Measurements from ENCODE around the gene AARS2.

AARS2 gene

DNA sequence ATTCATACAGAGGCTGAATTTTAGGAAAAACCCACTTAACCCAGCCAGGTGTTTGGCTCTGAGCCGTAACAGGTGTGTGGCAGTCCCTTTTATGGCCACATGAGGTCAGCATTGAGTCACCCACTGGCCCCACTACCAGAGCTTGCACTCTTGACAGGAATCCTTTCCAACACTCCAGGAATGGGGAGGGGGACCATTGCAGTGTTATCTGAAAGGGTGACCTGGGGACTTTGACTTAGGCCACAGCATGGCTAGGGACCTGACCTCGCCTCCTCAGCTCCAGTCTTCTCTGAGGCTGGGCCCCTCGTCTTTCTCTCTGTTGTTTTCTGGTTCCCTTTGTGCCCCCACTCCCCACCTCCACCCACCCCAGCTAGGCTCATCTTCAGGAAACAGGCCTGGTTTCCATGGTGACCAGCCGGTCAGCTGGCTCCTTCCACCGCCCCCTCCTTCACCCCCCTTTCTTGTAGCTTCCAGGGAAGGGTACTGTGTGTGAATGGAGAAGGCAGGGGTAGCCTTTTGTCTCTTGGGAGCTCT, 45.0 kb downstream of the AARS2 start:
- peak; percentile 78 for DNase-seq
- in situ Hi-C loops (cut with MboI; ENCODE audit: low pct_unique_long_range_greater_than_20kb, low sequenced_read_pairs) = no loop called here

DNA sequence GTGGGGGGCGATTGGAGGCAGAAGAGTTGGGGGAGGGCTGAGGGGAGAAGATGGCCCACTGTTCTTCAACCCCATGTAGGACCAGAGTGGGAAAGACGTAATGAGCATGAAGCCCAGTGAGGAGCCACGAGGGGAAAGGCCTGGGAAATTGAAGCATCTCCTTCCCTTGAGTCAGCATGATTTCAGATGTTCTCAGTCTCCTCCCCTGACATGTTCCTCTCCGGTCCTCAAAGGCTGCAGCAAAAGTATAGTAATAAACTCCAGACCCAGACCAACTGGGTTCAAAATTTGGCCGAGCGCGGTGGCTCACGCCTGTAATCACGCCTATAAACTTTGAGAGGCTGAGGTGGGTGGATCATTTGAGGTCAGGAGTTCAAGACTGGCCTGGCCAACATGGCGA, 45.9 kb downstream of the AARS2 start:
- in situ Hi-C loops (cut with MboI; ENCODE audit: low pct_unique_long_range_greater_than_20kb, low sequenced_read_pairs) = no loop called here
- DNase-seq = no peak

DNA sequence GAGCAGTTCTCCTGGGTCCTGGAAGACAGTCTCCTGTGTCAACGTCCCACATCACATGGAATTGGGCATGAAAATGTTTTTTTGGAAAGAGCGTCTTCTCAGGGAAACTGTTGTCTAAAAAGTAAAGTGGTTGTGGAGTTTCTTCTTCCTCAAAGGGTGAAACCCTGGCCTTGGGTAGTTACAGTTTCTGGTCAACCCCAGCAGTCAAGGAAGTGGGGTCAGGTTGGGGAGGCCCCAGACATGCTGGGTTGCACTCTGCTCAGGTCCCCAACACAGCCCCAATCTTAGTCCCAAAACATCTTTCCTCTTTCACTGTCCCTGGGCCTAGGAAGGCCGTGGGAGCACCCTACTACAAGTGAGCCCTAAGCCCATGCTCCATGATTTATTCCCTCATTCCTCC, 46.8 kb downstream of the AARS2 start:
- in situ Hi-C loops (cut with MboI; ENCODE audit: low pct_unique_long_range_greater_than_20kb, low sequenced_read_pairs) = no loop called here
- no peak for DNase-seq

DNA sequence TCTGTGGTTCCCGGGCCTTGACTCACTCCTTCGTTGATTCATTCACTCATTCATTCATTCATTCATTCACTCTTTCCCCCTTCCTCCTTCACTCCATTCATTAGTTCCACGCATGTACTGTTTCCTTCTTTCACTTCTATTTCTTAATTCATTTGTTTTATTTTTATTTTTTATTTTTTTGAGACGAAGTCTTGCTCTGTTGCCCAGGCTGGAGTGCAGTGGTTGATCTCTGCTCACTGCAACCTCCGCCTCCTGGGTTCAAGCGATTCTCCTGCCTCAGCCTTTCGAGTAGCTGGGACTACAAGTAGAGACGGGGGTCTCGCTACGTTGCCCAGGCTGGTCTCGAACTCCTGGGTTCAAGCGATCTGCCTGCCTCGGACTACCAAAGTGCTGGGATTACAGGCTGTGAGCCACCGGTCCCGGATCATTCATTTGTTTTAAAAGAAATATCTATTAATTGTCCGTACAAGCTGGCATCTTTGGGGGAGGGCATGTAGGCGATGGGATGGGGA, 47.4 kb downstream of the AARS2 start:
- in situ Hi-C loops (cut with MboI; ENCODE audit: low pct_unique_long_range_greater_than_20kb, low sequenced_read_pairs) = no loop called here
- DNase-seq = no peak

DNA sequence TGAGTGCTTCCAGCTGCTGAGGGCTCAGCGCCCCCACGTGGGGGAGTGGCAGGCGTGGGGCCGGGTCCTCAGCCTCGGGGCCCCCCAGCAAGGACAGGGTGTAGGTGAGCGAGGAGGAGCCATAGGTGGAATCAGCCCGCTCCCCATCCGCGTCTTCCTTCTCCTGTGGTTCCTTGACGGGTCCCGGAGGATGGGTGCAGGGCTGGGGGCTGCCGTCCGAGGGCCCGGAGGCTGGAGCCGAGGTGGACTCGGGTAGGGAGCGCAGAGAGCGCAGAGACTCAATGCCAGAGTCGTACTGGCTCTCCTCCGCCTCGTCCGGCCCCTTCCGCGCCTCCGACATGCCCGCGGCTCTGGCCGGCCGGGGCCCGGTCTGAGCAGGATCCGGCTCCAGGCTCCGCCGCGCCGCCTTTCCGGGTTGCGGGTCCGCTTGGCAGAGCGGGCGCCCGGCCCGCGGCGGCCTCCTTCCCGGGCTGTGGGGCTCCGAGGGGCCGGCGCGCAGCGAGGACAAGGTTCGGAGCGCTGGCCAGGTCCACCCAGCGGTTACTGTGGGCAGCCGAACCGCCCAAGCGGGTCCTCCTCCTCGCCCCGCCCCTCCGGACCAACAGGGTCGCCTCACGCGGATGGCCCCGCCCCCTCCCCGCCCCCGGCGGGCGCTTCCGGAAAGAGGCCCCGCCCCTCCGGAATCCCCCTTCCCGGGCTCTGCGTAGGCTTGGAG, 48.0 kb downstream of the AARS2 start, which contains the start of gene NFKBIE:
TSS of gene NFKBIE (minus strand) at position 545 of the 715 bp plus-strand sequence. CDS start at position 340, 205 bp downstream.
- in situ Hi-C loops (cut with MboI; ENCODE audit: low pct_unique_long_range_greater_than_20kb, low sequenced_read_pairs) = no loop called here
- DNase-seq = peak; percentile 65

DNA sequence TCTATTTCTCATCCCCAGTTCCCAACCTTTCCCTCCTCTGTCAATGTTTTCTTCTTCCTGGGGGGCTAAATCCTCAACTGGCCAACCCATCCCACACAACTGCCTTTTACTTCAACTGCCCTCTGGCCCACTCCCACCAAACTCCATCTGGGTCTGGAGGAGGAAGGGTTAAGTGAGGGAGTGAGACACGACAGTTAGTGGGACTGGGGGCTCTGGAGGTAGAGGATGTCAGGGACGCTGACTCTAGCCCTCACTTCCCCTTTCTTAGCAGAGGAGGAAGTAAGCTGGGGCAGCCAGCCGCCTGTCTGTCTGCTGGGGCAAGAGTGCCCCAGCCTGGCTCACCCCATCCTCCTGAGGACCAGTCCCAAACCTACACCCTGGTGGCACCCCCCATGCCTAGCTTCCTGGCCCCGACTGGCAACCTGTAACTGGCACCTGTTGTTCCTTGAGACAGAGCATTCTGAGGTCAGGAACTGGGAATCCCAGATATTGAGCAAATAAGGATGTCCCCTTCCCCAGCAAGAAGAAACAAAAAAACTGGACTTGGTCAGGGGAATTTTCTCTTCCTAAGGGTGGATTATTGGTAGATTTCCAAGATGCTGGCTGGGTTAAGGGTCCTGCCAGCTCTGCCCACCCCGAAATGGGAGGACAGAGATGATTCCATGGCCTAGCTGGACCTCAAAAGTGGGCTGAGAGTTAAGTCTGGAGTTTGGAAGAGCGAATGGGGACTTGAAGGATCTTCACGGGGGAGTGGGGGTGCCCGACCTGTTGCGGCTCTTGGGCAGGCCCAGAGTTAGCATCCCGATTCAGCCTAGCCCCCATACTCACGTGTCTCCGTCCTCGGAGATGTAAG, 48.8 kb downstream of the AARS2 start:
- peak; percentile 92 for DNase-seq
- in situ Hi-C loops (cut with MboI; ENCODE audit: low pct_unique_long_range_greater_than_20kb, low sequenced_read_pairs) = no loop called here

DNA sequence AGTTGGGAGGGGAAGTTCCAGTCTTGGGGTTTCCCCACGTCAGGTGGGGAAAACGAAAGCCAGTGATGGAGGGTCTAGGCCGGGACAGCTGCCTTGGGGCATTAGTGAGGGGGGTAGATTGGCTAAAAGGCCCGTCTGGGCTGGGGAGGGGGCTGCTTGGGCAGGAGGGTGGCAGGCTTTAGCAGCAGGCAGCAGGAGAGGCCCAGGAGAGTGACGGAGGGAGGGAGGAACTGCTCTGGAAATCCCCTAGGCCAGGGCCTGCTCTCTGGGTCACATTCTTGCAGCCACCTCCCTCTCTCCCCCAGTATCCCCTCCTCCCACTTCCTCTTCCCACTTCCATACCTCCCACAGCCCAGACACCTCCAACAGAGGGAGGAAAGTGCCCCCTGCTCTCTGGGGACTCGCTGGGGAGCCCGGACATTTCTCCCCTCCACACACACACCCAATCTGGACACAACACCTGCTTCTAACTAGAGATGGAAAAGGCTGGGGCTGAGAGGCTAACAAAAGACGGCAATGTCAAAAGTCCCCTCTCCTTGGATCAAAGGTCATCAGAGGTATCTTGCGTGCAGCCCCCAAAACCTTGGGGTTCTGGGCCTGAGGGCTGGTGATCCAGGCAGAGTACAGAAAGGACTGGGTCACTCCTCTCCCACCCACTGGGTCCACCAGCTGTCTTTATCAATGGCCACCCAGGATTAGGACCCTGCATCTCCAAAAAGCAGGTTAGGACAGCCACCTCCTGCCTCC, 49.6 kb downstream of the AARS2 start:
- in situ Hi-C loops (cut with MboI; ENCODE audit: low pct_unique_long_range_greater_than_20kb, low sequenced_read_pairs) = no loop called here
- peak; percentile 57 for DNase-seq

DNA sequence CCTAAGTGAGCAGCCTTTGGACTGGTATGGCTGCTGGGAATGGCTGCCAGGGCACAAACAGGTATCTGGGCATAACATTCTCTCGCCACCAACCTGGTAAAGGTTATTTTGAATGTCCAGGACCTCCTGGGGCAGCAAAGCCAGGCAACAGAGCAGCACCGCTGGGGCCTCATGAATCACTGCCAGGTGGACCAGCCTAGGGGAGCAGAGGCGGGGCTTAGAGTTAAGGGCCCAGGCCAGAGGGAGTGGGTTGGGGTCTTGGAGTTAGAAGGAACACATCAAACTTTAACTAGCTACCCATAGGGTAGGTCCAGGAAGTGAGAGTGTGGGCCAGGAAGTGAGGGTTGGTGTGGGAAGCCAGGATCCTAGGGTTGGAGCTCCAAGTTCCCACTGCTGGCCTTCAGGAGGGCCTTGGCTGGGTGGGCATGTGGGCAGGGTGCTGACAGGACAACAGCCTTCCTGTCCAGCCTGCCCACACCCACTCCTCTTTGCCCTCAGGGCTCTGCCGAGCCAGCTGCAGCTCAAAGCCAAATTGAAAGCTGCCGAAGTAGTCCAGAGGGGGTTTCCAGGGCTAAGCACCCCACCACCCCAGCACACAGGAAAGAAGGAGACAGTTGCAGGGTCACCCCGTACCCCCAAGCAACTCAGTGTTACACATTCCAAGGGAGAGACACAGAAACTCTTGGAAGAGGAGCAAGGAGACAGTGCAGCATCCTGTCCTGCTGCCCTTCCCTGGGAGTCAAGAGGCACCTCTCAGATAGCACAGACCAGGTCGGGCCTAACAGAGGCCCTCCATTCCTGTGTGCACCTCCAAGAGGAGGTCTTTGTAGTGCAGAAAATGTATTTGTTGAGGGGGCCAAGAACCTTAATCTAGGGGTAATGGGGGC, 50.4 kb downstream of the AARS2 start:
- in situ Hi-C loops (cut with MboI; ENCODE audit: low pct_unique_long_range_greater_than_20kb, low sequenced_read_pairs) = no loop called here
- no peak for DNase-seq

DNA sequence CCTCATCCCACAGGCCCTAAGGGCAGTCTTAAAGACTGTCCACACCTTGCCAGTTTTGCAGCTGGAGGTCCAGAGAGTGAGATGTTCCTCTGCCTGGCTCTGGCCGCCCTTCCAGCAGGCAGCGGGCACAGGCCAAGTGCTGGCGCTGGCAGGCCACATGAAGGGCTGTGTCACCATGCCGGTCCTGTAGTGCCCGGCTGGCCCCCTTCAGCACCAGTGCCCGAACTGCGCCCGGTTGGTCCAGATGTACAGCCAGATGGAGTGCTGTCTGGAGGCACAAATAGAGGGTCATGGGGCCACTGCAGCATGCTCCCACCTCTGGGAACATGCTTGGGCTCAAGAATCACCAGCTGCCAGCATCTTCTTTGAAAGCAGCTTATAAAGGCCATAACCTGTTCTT, 51.6 kb downstream of the AARS2 start:
- in situ Hi-C loops (cut with MboI; ENCODE audit: low pct_unique_long_range_greater_than_20kb, low sequenced_read_pairs) = no loop called here
- no peak for DNase-seq

DNA sequence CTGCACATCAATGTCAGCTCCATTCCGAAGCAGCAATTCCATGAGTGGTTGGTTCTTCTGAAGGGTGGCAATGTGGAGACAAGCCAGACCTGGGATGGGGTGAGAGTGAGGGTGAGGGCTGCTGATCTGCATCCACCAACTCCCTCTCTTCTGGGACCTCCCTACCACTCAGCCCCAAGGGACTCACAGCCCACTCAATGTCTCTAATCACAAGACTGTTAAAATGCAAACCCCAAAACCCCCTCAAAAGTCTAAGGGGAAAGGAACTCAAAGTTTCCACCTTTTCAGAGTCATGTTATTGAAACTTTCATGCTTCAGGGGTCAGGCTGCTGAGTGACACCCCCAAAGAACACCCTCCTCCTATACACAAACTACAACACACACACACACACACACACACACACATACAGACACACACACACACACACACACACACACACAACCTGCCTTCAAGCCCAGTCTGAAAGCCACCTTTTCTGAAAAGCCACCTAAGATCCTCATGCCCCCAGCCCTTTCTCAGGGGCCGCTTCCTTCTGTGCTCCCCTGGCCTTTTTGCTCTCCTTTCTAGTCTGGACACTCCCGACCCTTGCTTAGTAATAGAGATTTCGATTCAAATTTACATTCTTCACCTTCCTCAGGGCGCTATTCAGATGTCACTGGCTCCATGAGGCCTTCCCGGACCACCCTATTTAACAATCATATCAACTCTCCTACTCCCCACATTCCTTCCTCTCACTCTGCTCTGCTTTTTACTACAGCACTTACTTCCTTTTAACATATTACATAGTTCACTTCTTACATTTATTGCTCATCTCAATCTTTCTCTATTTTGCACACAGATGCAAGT, 52.5 kb downstream of the AARS2 start:
- in situ Hi-C loops (cut with MboI; ENCODE audit: low pct_unique_long_range_greater_than_20kb, low sequenced_read_pairs) = no loop called here
- DNase-seq = no peak

DNA sequence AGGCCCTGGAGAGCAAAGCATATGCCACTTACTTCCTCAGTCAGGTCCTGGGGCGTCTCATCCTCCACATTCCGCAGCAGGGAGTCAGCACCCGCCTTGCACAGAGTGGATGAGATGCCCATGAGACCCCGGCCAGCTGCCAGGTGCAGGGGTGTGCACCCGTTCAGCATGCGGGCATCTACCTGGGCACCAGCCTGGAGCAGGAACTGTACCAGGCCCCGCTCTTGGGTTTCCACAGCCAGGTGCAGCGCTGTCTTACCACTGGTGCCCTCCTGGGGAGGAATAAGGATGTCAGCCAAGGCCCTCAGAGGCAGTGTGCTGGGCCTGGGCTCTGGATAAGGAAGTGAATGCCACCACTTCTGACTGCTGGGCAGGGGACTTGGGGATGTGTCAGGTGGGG, 53.1 kb downstream of the AARS2 start:
- no peak for DNase-seq
- in situ Hi-C loops (cut with MboI; ENCODE audit: low pct_unique_long_range_greater_than_20kb, low sequenced_read_pairs) = no loop called here

DNA sequence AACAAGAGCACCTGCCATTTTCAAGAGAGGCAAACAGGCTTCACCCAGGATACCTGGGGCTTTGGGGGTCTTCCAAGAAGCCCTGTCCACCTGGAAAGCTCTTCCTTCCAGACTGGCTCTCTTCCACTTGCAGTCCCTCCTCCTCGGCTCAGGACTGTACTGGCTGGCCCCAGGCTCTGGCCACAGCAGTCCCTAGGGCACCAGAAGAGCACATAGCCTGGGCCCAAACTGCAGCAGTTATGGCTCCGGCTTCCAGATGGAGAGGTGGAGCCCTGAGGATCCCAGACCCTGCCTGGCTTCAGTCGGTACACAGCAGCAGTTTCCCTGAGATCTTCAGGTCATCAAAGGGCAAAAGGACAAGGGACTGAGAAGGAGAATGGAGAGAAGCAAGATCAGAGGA, 54.2 kb downstream of the AARS2 start:
- DNase-seq = no peak
- in situ Hi-C loops (cut with MboI; ENCODE audit: low pct_unique_long_range_greater_than_20kb, low sequenced_read_pairs) = no loop called here

DNA sequence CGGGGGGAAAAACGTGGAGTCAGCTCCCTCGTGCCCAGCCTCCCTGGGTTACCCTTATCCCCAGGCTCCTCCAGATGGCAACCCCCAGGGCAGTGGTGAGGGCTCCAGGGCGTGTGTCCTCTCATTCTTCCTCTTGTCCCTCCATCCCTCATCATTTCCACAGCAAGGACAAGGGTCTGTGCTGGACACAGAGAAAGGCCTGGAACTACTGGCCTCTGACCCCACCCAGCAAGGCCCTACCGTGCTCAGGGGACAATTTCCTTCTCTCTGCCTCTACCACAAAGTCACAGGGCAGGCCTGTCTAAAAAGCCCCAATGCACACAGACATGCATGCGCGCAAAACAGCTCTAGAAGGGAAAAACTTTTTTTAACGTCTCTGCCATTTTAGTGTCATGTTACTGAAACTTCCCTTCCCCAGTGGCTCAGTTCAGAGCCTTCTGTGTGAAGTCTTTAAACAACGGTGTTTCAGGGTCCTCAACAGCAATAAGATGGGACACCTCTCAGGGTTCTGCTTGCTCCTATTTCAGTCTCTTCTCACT, 54.8 kb downstream of the AARS2 start:
- in situ Hi-C loops (cut with MboI; ENCODE audit: low pct_unique_long_range_greater_than_20kb, low sequenced_read_pairs) = no loop called here
- DNase-seq = no peak

DNA sequence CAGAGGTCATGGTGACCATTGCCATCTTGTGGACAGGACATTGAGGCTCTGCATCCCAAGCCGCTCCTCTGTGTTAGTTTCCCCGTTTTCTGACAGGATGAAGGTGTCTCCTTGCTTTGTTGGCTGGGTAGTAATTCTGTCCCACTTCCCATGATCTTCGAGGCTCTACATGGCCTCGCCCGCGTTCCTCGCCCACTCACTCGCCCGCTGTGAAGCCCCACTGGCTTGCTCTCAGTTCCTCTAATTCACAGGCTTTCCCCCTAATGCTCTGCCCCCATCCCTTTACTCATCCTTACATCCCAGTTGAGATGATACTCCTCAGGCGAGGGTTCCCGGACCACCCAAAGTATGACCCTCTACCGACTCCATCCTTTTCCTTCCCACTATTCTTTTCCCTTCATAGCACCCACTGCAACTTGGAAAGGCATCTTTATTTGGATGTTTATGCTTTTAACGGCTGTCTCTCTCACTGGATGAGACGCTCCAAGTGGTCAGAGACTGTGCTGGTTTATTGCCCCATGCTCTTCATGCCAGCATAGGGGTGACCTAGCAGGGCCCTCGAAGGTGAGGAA, 55.3 kb downstream of the AARS2 start:
- no peak for DNase-seq
- in situ Hi-C loops (cut with MboI; ENCODE audit: low pct_unique_long_range_greater_than_20kb, low sequenced_read_pairs) = no loop called here

DNA sequence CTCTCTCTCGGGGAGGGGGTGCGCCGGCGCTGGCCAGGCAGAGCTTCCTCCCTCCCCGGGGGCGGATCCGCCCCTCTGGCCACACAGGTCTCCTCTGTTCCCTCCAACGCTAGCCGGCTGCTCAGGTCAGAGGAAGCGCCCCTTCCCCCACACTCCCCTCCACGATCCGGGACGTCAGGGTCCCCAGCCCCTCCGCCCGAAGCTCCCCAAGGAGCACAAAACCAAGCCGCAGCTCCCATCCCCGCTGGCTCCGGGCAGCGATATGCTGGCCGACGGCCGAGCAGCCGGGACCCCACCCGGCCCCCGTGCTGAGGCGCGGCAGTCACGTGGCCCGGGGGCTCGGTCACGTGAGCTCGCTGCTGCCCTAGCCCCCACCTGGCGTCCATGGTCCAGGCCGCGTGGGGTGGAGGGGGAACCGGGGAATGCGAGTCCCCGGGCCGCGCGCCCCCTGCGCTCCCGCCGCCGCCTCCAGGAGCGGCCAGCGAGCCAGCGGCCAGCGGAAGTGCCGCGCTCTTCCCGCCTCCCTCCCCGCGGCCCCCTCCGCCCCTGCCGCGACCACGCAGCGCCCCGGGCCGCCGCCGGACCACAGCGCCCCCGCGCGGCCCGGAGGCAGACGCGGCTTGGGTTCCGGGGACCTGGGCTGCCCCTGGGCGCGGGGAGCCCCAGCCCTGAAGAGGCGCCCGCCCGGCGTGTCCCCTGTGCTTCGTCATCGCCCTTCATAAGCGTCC, 56.0 kb downstream of the AARS2 start, which contains the start of gene SLC35B2:
TSS of gene SLC35B2 (minus strand) at position 504 of the 728 bp plus-strand sequence. CDS start at position 386, 118 bp downstream.
- DNase-seq = peak; percentile 63
- in situ Hi-C loops (cut with MboI; ENCODE audit: low pct_unique_long_range_greater_than_20kb, low sequenced_read_pairs) = no loop called here

DNA sequence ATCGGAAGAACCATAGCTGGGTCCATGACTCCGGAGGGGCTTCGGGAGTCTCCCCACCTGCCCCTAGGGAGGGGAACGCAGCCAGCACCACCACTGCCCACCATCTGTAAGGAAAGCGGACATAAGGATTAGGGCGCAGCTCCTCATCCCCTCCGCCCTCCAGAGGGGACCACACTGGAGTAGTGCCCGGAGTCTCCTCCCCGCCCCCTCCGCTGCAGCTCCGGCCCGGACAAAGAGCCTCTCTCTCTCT, 56.4 kb downstream of the AARS2 start:
- DNase-seq = peak; percentile 49
- in situ Hi-C loops (cut with MboI; ENCODE audit: low pct_unique_long_range_greater_than_20kb, low sequenced_read_pairs) = no loop called here

Measured in KBM-7 (cell line).